ENCODE results near the gene USP7. TPM values are rescaled to one million over a fixed set of nuclear protein-coding genes. Genes with fewer than 3 reads are reported as not detected.

The USP7 gene
- total RNA-seq, 2 donors from 2014 or later: 60.2 to 84.9 TPM

DNA sequence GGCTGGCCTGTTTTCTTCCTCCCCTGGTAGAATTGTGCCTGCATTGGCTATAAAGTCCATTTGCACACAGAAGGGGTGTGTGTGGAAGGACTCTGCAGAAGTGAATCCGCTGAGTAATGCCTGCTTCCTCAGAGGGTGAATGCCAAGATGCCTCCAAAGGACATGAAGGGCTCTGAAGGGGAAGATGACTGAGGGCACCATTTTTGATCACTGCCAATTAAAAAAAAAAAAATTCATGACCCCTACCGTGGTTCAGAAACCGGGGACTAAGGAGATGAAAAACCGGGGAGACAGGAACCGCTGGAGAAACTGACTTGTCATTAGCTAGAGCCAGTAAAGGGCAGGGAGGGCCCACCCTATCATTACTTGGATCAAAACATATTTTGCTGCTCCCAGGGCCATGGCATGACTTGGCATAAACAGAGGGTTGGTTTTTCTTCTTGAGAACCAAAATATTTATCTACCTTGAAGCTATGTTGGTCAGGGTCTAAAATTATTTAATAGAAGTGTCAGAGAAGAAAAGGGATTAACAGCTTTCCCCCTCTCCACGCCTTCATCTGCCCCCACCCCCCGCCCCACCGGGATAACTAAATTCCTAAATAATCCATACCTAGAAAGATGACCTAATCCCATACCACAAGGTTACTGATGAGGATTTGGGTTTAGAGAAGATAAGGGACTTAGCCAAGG, 3.6 kb upstream of the USP7 start:
- Histone ChIP-seq H3K4me3 (no peak overlapping the region), H3K9me3 (no peaks in the 10 kb centered on the region), H3K36me3 (no peaks in the 10 kb centered on the region), H3K27me3 (replicated peaks; ENCODE audit: insufficient read depth) (no peaks in the 10 kb centered on the region), H3K27ac (no peak overlapping the region), H3K4me1 (replicated peaks) (no peaks in the 10 kb centered on the region)
- intact Hi-C loops (cut with DNase I): no loop called here
- 51% methylated on average over 8 of the region's 8 CpGs for WGBS
- TF ChIP-seq, protein P1, sequence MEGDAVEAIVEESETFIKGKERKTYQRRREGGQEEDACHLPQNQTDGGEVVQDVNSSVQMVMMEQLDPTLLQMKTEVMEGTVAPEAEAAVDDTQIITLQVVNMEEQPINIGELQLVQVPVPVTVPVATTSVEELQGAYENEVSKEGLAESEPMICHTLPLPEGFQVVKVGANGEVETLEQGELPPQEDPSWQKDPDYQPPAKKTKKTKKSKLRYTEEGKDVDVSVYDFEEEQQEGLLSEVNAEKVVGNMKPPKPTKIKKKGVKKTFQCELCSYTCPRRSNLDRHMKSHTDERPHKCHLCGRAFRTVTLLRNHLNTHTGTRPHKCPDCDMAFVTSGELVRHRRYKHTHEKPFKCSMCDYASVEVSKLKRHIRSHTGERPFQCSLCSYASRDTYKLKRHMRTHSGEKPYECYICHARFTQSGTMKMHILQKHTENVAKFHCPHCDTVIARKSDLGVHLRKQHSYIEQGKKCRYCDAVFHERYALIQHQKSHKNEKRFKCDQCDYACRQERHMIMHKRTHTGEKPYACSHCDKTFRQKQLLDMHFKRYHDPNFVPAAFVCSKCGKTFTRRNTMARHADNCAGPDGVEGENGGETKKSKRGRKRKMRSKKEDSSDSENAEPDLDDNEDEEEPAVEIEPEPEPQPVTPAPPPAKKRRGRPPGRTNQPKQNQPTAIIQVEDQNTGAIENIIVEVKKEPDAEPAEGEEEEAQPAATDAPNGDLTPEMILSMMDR (IDR thresholded peaks at IDR 0.05): no peak
- TF ChIP-seq POLR2A (IDR thresholded peaks at IDR 0.05) (no peak), POLR2AphosphoS5 (IDR thresholded peaks at IDR 0.05) (no peak)
- DNase-seq (ENCODE audit: low spot score): no peak

- TF ChIP-seq POLR2A (IDR thresholded peaks at IDR 0.05) (no peak), POLR2AphosphoS5 (IDR thresholded peaks at IDR 0.05) (no peak)
- TF ChIP-seq, protein P1 (IDR thresholded peaks at IDR 0.05): no peak
- 62% methylated on average over 3 of the region's 3 CpGs for WGBS
- Histone ChIP-seq H3K4me1 (replicated peaks) (no peaks in the 10 kb centered on the region), H3K36me3 (no peaks in the 10 kb centered on the region), H3K27me3 (replicated peaks; ENCODE audit: insufficient read depth) (no peaks in the 10 kb centered on the region), H3K27ac (no peak overlapping the region), H3K9me3 (no peaks in the 10 kb centered on the region), H3K4me3 (no peak overlapping the region)
- intact Hi-C loops (cut with DNase I): no loop called here
- no peak for DNase-seq (ENCODE audit: low spot score)
Measured at GRCh38 chr16:8966817-8967131, 3.1 kb upstream of the USP7 start.

DNA sequence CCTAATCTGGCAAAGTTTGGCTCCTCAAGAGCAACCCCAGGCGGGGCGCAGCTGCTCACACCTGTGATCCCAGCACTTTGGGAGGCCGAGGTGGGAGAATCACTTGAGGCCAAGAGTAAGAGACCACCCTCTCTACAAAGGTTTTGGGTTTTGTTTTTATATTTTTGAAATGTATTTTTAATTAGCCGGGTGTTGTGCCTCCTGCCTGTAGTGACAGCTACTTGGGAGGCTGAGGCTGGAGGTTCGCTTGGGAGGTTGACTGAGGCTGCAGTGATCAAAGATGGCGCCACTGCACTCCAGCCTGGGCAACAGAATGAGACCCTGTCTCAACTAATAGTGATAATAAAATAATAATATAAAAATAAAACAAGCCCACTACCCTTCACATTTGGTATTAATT, 756 bp upstream of the USP7 start:
- Histone ChIP-seq H3K4me1 (replicated peaks) (peaks cover 4% of the 10 kb centered on the region), H3K36me3 (no peaks in the 10 kb centered on the region), H3K27ac (peak overlapping the region; percentile 72), H3K27me3 (replicated peaks; ENCODE audit: insufficient read depth) (no peaks in the 10 kb centered on the region), H3K4me3 (peak overlapping the region; percentile 41 to 45), H3K9me3 (no peaks in the 10 kb centered on the region)
- no peak for DNase-seq (ENCODE audit: low spot score)
- intact Hi-C loops (cut with DNase I): loop anchor here (5.0 kb wide), 1 partner anchor 133 kb away; no protein-coding TSS in a partner anchor
- TF ChIP-seq, protein P1 (IDR thresholded peaks at IDR 0.05): no peak
- no peak for TF ChIP-seq POLR2A (IDR thresholded peaks at IDR 0.05)
- WGBS: 52% methylated on average over 6 of the region's 6 CpGs

- intact Hi-C loops (cut with DNase I): loop anchor here (5.0 kb wide), 1 partner anchor 134 kb away; no protein-coding TSS in a partner anchor
- no peaks in the 10 kb centered on the region for H3K27me3 ChIP-seq (replicated peaks; ENCODE audit: insufficient read depth)
- no peaks in the 10 kb centered on the region for H3K9me3 ChIP-seq
- no peak for DNase-seq (ENCODE audit: low spot score)
- H3K4me3 ChIP-seq: peak overlapping the region; percentile 71 to 73
- TF ChIP-seq POLR2A (IDR thresholded peaks at IDR 0.05) (no peak), POLR2AphosphoS5 (IDR thresholded peaks at IDR 0.05) (no peak)
- TF ChIP-seq, protein P1 (IDR thresholded peaks at IDR 0.05): no peak
- H3K4me1 ChIP-seq (replicated peaks): peaks cover 9% of the 10 kb centered on the region
- peak overlapping the region; percentile 71 to 73 for H3K27ac ChIP-seq
- H3K36me3 ChIP-seq: no peaks in the 10 kb centered on the region
- 1% methylated on average over 71 of the region's 146 CpGs for whole genome bisulfite sequencing
Measured at GRCh38 chr16:8963010-8963820, 491 bp downstream of the USP7 start.

Data from prostate gland (tissue), 2 donors.